Tracheal epithelial cell (primary cell): Measurements from ENCODE around the gene TUG1. TPM values are rescaled to one million over a fixed set of nuclear protein-coding genes. Genes with fewer than 3 reads are reported as not detected.

Experiments
- total RNA-seq: library from RNA; depleted of rRNA; stranded (reverse); fragments of >200 nt; gene quantifications from 2 replicates; pipeline ENCODE4 v1.2.1, GENCODE V29; 2014

Gene TUG1
- total RNA-seq = 19.0 and 27.3 TPM in 2 replicates

DNA sequence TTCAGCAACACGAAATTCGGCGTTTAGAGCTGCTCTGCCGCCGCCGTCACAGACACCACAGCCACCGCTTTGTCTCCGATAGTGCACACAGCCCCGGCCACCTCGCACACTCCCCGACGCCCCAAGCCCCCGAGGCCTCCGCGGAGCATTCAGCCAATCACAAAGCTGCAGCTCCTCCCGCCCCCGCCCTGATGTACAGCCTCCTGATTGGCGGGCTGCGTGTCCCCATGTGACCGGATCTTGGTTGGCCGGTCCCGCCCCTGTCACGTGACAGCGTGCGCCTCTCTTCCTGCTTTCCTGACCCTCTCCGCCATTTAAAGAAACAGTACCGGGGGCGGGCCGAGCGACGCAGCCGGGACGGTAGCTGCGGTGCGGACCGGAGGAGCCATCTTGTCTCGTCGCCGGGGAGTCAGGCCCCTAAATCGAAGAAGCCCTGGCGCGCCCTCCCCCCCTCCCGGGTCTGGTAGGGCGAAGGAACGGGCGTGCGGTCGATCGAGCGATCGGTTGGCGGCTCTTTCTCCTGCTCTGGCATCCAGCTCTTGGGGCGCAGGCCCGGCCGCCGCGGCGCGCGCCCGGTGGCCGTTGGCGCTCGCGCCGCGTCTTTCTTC, at the start of gene TUG1:
TUG1 (plus strand) TSS at position 342 of the 608 bp plus-strand sequence.

DNA sequence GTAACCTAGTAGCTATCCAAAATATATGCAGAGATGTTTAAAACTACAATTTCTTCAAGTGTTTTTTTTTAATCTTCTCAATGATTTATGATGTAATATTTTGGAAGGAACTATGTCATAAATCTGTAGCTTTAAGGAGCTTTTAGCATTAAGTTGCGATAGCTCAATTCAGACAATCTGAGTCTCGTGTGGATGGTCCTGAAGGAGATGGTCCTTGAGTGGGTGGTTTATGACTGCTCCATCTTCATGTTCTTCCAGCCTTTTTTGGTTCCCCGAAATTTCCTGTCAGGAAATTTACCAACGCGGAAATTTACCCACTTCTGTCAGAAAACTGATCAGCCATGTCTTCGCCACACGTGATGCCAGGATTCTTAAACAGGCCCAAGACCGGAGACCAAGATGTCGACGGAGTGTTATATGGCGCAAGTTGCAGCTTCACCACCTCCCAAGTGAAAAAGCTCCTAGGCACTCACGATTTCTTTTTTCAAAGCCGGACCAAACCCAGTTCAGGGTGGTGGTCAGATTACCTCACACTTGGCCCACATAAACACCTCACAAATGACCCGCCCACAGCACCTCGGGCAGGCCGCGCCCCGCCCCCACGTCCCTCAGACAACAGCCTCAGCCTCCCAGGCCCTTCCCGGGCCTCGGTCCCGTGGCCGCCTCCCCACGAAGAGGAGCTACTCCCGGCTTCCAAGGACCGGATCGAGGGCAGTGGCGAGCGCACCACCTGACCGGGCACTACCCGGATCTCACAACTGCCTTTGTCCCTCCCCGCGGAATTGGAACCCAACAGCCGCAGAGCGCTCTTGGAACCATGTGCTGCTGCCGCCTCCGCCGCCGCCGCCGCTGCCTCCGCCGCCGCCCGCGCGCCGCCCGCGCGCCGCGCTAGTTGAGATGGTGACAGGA, 796 bp upstream of the TUG1 start, which contains the start of gene MORC2:
MORC2 (minus strand) TSS at position 760 of the 909 bp plus-strand sequence. CDS start 885 bp downstream, outside the sequence.

Other genes starting within 250 kb of the TUG1 start
- 6.5 and 10.9 TPM in 2 replicates for gene MORC2, start 491 bp upstream of the TUG1 start, total RNA-seq
- 16.4 and 90.4 TPM in 2 replicates for gene SMTN, start 112.1 kb downstream of the TUG1 start, total RNA-seq
- gene SELENOM, start 138.3 kb downstream of the TUG1 start, total RNA-seq = 62.7 and 69.4 TPM in 2 replicates
- gene INPP5J, start 153.7 kb downstream of the TUG1 start, total RNA-seq = under 0.01 and 0.21 TPM in 2 replicates
- gene PLA2G3, start 171.2 kb downstream of the TUG1 start, total RNA-seq = 0.24 TPM in 1 of 2 replicates, not detected in the other
- 32.5 and 46.0 TPM in 2 replicates for gene RNF185, start 190.9 kb downstream of the TUG1 start, total RNA-seq
- gene LIMK2, start 243.0 kb downstream of the TUG1 start, total RNA-seq = 120 and 139 TPM in 2 replicates